Adrenal gland (tissue), 5 donors: Measurements from ENCODE around the gene SURF2.

Experiments used
- POLR2A ChIP-seq, 2 donors: fragments of 450-650 bp; IDR thresholded peaks; one replicate each; pipeline ENCODE4 v1.6.1; 2017; ENCODE audit warnings: antibody characterized with exemption in 2 of 2, mild to moderate bottlenecking in 2 of 2, moderate library complexity in 1 of 2
- TF ChIP-seq, protein P1 (sequence below), 6 experiments: fragments of 450-650 bp in 4 of 6; fragments of 200-600 bp in 2 of 6; sonication (generic) in 1 of 6; IDR thresholded peaks; 1 replicate in 5 of 6; 2 replicates in 1 of 6; pipeline versions ENCODE4 v1.5.1 to v1.8.0; 2016 to 2021; ENCODE audit warnings: antibody characterized with exemption in 6 of 6, mild to moderate bottlenecking in 2 of 6, moderate library complexity in 1 of 6
- donor health status: DM: no; HTN: no; CAD: no.

DNA sequence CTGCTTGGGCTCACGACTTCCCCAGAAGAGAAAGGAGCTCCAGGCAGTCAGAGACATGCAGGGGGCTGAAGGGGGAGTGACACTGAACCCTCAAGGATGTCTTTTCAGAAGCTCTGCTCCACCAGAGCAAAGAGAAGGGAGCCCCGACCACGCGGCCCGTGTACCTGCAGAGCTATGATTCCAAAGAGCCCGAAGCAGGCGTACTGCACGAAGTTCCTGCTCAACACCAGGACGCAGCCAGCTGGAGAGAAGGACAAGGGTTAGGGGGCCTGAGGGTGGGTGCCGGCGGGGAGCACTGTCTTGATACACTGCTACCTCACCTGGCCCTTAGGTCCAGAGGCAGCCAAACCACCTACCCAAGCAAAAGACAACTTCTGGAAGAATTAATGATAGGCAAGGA lies 10.1 kb downstream of the SURF2 start:
- TF ChIP-seq, protein P1, sequence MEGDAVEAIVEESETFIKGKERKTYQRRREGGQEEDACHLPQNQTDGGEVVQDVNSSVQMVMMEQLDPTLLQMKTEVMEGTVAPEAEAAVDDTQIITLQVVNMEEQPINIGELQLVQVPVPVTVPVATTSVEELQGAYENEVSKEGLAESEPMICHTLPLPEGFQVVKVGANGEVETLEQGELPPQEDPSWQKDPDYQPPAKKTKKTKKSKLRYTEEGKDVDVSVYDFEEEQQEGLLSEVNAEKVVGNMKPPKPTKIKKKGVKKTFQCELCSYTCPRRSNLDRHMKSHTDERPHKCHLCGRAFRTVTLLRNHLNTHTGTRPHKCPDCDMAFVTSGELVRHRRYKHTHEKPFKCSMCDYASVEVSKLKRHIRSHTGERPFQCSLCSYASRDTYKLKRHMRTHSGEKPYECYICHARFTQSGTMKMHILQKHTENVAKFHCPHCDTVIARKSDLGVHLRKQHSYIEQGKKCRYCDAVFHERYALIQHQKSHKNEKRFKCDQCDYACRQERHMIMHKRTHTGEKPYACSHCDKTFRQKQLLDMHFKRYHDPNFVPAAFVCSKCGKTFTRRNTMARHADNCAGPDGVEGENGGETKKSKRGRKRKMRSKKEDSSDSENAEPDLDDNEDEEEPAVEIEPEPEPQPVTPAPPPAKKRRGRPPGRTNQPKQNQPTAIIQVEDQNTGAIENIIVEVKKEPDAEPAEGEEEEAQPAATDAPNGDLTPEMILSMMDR (IDR thresholded peaks at IDR 0.05), result no peak
- TF ChIP-seq POLR2A (IDR thresholded peaks at IDR 0.05), result no peak
